ENCODE measurements around the gene HTT-AS.
A peak's percentile ranks its signal among the peaks of the same experiment; 100 is the strongest.

The HTT-AS gene

GRCh38 chr4:3069661-3070199, 4.6 kb downstream of the HTT-AS start:
- TF ChIP-seq CTCF (IDR thresholded peaks at IDR 0.05; ENCODE audit: low read length, missing control alignments) = no peak
- H3K4me3 ChIP-seq (replicated peaks; ENCODE audit: low read depth, low read length) = no peak overlapping the region
- DNase-seq (ENCODE audit: low read depth) = no peak

- no peak overlapping the region for H3K4me3 ChIP-seq (replicated peaks; ENCODE audit: low read depth, low read length)
- no peak for TF ChIP-seq CTCF (IDR thresholded peaks at IDR 0.05; ENCODE audit: low read length, missing control alignments)
- no peak for DNase-seq (ENCODE audit: low read depth)
Measured at GRCh38 chr4:3067473-3068001, 6.8 kb downstream of the HTT-AS start.

- DNase-seq (ENCODE audit: low read depth) = no peak
- no peak overlapping the region for H3K4me3 ChIP-seq (replicated peaks; ENCODE audit: low read depth, low read length)
- TF ChIP-seq CTCF (IDR thresholded peaks at IDR 0.05; ENCODE audit: low read length, missing control alignments) = no peak
Measured at GRCh38 chr4:3066836-3067400, 7.4 kb downstream of the HTT-AS start.

GRCh38 chr4:3065551-3065950, 8.8 kb downstream of the HTT-AS start:
- no peak for TF ChIP-seq CTCF (IDR thresholded peaks at IDR 0.05; ENCODE audit: low read length, missing control alignments)
- no peak overlapping the region for H3K4me3 ChIP-seq (replicated peaks; ENCODE audit: low read depth, low read length)
- no peak for DNase-seq (ENCODE audit: low read depth)

GRCh38 chr4:3062471-3062870, 11.9 kb downstream of the HTT-AS start:
- H3K4me3 ChIP-seq (replicated peaks; ENCODE audit: low read depth, low read length) = no peak overlapping the region
- TF ChIP-seq CTCF (IDR thresholded peaks at IDR 0.05; ENCODE audit: low read length, missing control alignments) = no peak
- peak; percentile 71 for DNase-seq (ENCODE audit: low read depth)

GRCh38 chr4:3060946-3061345, 13.4 kb downstream of the HTT-AS start:
- no peak for TF ChIP-seq CTCF (IDR thresholded peaks at IDR 0.05; ENCODE audit: low read length, missing control alignments)
- no peak overlapping the region for H3K4me3 ChIP-seq (replicated peaks; ENCODE audit: low read depth, low read length)
- DNase-seq (ENCODE audit: low read depth) = no peak

- no peak for TF ChIP-seq CTCF (IDR thresholded peaks at IDR 0.05; ENCODE audit: low read length, missing control alignments)
- no peak for DNase-seq (ENCODE audit: low read depth)
- H3K4me3 ChIP-seq (replicated peaks; ENCODE audit: low read depth, low read length) = no peak overlapping the region
Measured at GRCh38 chr4:3059943-3060342, 14.4 kb downstream of the HTT-AS start.

Measured in fibroblast of pulmonary artery (primary cell).